GM23338 (cell line): ENCODE data around the gene ADAM10. TPM values are rescaled to one million over a fixed set of nuclear protein-coding genes. Genes with fewer than 3 reads are reported as not detected.

Source experiments
- ATAC-seq: fragments of 200-7000 bp; cut with Tn5 transposase; 3 replicates; pipeline ENCODE4 v1.9.1; 2020
- DNase-seq: peaks from one replicate; pipeline ENCODE4 v3.0.0-alpha.2; 2015; ENCODE audit warnings: low spot score
- H2AFZ ChIP-seq: fragments of 200-600 bp; sonication (generic); 2 replicates; pipeline ENCODE4 v1.8.0; 2016; ENCODE audit warnings: antibody characterized with exemption, mild to moderate bottlenecking, moderate library complexity
- H3F3A ChIP-seq: fragments of 200-600 bp; sonication (generic); replicated peaks from 2 replicates; pipeline ENCODE4 v1.8.0; 2017; ENCODE audit warnings: antibody characterized with exemption, mixed run types, low read depth
- H3K27ac ChIP-seq: fragments of 200-600 bp; sonication (generic); 2 replicates; pipeline ENCODE4 v1.6.1; 2016; ENCODE audit warnings: low read depth
- H3K27me3 ChIP-seq: fragments of 200-600 bp; sonication (generic); 2 replicates; pipeline ENCODE4 v1.8.0; 2016; ENCODE audit warnings: mild to moderate bottlenecking, mixed run types, moderate library complexity; ENCODE audit not compliant: insufficient read depth
- H3K36me3 ChIP-seq: fragments of 200-600 bp; sonication (generic); 2 replicates; pipeline ENCODE4 v1.8.0; 2016; ENCODE audit warnings: mild to moderate bottlenecking; ENCODE audit not compliant: insufficient read depth
- H3K4me1 ChIP-seq: fragments of 200-600 bp; sonication (generic); 2 replicates; pipeline ENCODE4 v1.8.0; 2016; ENCODE audit warnings: mild to moderate bottlenecking, moderate library complexity; ENCODE audit not compliant: insufficient read depth
- H3K4me2 ChIP-seq: fragments of 200-600 bp; sonication (generic); 2 replicates; pipeline ENCODE4 v1.7.1; 2017; ENCODE audit warnings: mixed run types
- H3K4me3 ChIP-seq: fragments of 200-600 bp; sonication (generic); 2 replicates; pipeline ENCODE4 v1.6.1; 2016; ENCODE audit warnings: mixed run types
- H3K79me2 ChIP-seq: fragments of 200-600 bp; sonication (generic); replicated peaks from 2 replicates; pipeline ENCODE4 v1.8.0; 2017; ENCODE audit warnings: mild to moderate bottlenecking; ENCODE audit not compliant: insufficient read depth
- H3K9me2 ChIP-seq: fragments of 200-600 bp; sonication (generic); 2 replicates; pipeline ENCODE4 v1.8.0; 2017; ENCODE audit not compliant: insufficient read depth
- H4K20me1 ChIP-seq: fragments of 200-600 bp; sonication (generic); replicated peaks from 2 replicates; pipeline ENCODE4 v1.8.0; 2017; ENCODE audit warnings: mild to moderate bottlenecking; ENCODE audit not compliant: insufficient read depth
- H3K27ac Mint-ChIP-seq: 2 replicates; pipeline ENCODE4 v1.8.0; 2020; ENCODE audit warnings: inconsistent platforms, mild to moderate bottlenecking, moderate library complexity, mixed read lengths
- H3K27me3 Mint-ChIP-seq: 3 replicates; pipeline ENCODE4 v1.8.0; 2022; ENCODE audit warnings: low read depth, mild to moderate bottlenecking, moderate library complexity, mixed read lengths, inconsistent platforms; ENCODE audit not compliant: insufficient read depth, poor library complexity
- H3K36me3 Mint-ChIP-seq: 3 replicates; pipeline ENCODE4 v1.8.0; 2021; ENCODE audit warnings: low read depth, mild to moderate bottlenecking, inconsistent platforms, moderate library complexity, mixed read lengths
- H3K4me1 Mint-ChIP-seq: 3 replicates; pipeline ENCODE4 v1.8.0; 2020; ENCODE audit warnings: mild to moderate bottlenecking, inconsistent platforms, mixed read lengths
- H3K4me3 Mint-ChIP-seq: 3 replicates; pipeline ENCODE4 v1.8.0; 2021; ENCODE audit warnings: moderate library complexity, mild to moderate bottlenecking, inconsistent platforms, mixed read lengths
- H3K9me3 Mint-ChIP-seq: 3 replicates; pipeline ENCODE4 v1.8.0; 2020; ENCODE audit warnings: moderate library complexity, mild to moderate bottlenecking, inconsistent platforms, mixed read lengths
- EZH2 ChIP-seq: fragments of 200-600 bp; sonication (generic); IDR thresholded peaks from one replicate; pipeline ENCODE4 v1.8.0; 2017; ENCODE audit warnings: antibody characterized with exemption, mild to moderate bottlenecking, low read depth; ENCODE audit not compliant: unreplicated experiment
- EZH2phosphoT487 ChIP-seq: fragments of 200-600 bp; sonication (generic); IDR thresholded peaks from one replicate; pipeline ENCODE4 v1.8.1; 2018; ENCODE audit warnings: antibody characterized with exemption; ENCODE audit not compliant: unreplicated experiment
- JUNB ChIP-seq: IDR thresholded peaks from one replicate; pipeline ENCODE4 v1.6.1; 2016; ENCODE audit warnings: antibody characterized with exemption; ENCODE audit not compliant: unreplicated experiment
- STAT1 ChIP-seq: IDR thresholded peaks from one replicate; pipeline ENCODE4 v1.6.1; 2016; ENCODE audit warnings: antibody characterized with exemption; ENCODE audit not compliant: unreplicated experiment
- ZNF331 ChIP-seq: fragments of 250-450 bp; sonication (Bioruptor Pico); IDR thresholded peaks from 2 replicates; pipeline ENCODE4 v1.5.0; 2020; ENCODE audit warnings: low read depth, mild to moderate bottlenecking, moderate library complexity
- polyA plus RNA-seq: library from polyadenylated mRNA; unstranded; fragments of >200 nt; fragmentation: Nextera tagmentation; extraction: Ambion mirVana; gene quantifications from 2 replicates; pipeline ENCODE4 v1.2.1, GENCODE V29; 2016
- total RNA-seq: library from RNA; depleted of rRNA; stranded (reverse); fragments of >200 nt; shearing (Covaris generic); gene quantifications from 2 replicates; pipeline ENCODE4 v1.2.3, GENCODE V29; 2014
- TF ChIP-seq, protein P1 (sequence below): fragments of 250-450 bp; sonication (Bioruptor Pico); IDR thresholded peaks from 2 replicates; pipeline ENCODE4 v1.5.0; 2020; ENCODE audit warnings: mild to moderate bottlenecking, moderate library complexity
- TF ChIP-seq, protein P2 (sequence below): IDR thresholded peaks from 2 replicates; pipeline ENCODE4 v1.6.1; 2016; ENCODE audit warnings: antibody characterized with exemption

Gene ADAM10
- total and polyA plus RNA-seq, 2 experiments from 2014 or later = 25.0 to 114 TPM

DNA sequence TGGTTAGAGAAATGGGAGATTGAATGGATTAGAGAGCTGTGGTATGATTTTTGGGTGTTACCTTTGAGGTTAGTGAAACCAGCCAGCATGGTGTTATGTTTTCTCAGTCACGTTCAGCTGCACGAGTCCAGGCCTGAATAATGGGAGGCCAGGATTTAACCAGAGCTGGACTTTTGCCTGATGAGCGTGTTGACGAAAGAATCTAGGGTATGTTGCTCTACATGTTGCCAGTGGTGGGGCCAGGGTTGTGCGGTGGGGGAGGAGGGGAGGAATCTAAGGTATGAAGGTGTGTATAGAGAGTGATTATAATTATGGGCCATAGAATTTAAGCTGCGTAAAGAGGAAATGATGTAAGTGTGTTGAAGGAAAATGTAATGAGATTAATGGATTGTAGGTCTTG, 44.4 kb upstream of the ADAM10 start (continued):
- TF ChIP-seq, protein P1, sequence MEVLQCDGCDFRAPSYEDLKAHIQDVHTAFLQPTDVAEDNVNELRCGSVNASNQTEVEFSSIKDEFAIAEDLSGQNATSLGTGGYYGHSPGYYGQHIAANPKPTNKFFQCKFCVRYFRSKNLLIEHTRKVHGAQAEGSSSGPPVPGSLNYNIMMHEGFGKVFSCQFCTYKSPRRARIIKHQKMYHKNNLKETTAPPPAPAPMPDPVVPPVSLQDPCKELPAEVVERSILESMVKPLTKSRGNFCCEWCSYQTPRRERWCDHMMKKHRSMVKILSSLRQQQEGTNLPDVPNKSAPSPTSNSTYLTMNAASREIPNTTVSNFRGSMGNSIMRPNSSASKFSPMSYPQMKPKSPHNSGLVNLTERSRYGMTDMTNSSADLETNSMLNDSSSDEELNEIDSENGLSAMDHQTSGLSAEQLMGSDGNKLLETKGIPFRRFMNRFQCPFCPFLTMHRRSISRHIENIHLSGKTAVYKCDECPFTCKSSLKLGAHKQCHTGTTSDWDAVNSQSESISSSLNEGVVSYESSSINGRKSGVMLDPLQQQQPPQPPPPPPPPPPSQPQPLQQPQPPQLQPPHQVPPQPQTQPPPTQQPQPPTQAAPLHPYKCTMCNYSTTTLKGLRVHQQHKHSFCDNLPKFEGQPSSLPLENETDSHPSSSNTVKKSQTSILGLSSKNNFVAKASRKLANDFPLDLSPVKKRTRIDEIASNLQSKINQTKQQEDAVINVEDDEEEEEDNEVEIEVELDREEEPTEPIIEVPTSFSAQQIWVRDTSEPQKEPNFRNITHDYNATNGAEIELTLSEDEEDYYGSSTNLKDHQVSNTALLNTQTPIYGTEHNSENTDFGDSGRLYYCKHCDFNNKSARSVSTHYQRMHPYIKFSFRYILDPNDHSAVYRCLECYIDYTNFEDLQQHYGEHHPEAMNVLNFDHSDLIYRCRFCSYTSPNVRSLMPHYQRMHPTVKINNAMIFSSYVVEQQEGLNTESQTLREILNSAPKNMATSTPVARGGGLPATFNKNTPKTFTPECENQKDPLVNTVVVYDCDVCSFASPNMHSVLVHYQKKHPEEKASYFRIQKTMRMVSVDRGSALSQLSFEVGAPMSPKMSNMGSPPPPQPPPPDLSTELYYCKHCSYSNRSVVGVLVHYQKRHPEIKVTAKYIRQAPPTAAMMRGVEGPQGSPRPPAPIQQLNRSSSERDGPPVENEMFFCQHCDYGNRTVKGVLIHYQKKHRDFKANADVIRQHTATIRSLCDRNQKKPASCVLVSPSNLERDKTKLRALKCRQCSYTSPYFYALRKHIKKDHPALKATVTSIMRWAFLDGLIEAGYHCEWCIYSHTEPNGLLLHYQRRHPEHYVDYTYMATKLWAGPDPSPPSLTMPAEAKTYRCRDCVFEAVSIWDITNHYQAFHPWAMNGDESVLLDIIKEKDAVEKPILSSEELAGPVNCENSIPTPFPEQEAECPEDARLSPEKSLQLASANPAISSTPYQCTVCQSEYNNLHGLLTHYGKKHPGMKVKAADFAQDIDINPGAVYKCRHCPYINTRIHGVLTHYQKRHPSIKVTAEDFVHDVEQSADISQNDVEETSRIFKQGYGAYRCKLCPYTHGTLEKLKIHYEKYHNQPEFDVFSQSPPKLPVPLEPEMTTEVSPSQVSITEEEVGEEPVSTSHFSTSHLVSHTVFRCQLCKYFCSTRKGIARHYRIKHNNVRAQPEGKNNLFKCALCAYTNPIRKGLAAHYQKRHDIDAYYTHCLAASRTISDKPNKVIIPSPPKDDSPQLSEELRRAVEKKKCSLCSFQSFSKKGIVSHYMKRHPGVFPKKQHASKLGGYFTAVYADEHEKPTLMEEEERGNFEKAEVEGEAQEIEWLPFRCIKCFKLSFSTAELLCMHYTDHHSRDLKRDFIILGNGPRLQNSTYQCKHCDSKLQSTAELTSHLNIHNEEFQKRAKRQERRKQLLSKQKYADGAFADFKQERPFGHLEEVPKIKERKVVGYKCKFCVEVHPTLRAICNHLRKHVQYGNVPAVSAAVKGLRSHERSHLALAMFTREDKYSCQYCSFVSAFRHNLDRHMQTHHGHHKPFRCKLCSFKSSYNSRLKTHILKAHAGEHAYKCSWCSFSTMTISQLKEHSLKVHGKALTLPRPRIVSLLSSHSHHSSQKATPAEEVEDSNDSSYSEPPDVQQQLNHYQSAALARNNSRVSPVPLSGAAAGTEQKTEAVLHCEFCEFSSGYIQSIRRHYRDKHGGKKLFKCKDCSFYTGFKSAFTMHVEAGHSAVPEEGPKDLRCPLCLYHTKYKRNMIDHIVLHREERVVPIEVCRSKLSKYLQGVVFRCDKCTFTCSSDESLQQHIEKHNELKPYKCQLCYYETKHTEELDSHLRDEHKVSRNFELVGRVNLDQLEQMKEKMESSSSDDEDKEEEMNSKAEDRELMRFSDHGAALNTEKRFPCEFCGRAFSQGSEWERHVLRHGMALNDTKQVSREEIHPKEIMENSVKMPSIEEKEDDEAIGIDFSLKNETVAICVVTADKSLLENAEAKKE = no peak
- TF ChIP-seq JUNB = no peak
- TF ChIP-seq, protein P2, sequence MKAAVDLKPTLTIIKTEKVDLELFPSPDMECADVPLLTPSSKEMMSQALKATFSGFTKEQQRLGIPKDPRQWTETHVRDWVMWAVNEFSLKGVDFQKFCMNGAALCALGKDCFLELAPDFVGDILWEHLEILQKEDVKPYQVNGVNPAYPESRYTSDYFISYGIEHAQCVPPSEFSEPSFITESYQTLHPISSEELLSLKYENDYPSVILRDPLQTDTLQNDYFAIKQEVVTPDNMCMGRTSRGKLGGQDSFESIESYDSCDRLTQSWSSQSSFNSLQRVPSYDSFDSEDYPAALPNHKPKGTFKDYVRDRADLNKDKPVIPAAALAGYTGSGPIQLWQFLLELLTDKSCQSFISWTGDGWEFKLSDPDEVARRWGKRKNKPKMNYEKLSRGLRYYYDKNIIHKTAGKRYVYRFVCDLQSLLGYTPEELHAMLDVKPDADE = no peak
- no peak for TF ChIP-seq EZH2

DNA sequence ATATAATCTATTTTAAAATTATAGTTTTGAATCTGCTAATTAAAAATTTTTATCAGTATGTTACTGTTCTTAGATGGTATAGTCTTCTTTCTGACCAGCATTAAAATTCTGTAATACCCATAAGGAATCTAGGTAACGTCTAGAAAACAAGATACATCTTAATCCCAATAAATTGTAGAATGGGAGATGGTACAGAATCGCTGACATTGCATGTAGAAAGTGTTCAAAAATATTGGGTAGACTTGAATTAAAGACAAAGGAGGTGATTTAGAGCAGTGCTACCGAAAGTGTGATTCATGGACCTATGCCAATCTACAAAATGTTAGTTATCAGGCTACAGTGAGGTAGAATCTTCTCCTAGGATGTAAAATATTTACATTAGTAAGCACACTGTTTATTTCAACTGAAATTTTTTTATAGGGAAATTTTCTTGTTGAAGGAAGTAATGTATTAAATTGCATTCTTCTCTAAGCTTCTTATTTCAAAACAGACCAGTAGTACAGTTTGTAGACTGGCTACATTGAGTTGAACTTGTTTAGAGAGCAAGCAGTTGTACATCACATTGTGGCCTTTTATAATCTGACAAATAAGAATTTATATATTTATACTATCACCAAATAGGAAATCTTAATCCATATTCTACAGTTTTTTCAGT, 38.7 kb upstream of the ADAM10 start:
- no peaks in the 10 kb centered on the region for H3K27me3 ChIP-seq
- H3K27me3 Mint-ChIP-seq = no peaks in the 10 kb centered on the region
- no peak for ATAC-seq
- H3K36me3 ChIP-seq = no peaks in the 10 kb centered on the region; the same call in 1 of the 2 replicates
- H3K4me3 Mint-ChIP-seq = no peak overlapping the region
- no peaks in the 10 kb centered on the region for H3K9me2 ChIP-seq
- H3K4me3 ChIP-seq = no peak overlapping the region
- H3K4me2 ChIP-seq = no peak overlapping the region
- H3K36me3 Mint-ChIP-seq = peaks cover 17% of the 10 kb centered on the region
- 0 out of 2 replicates have a peak overlapping the region, but pooled peaks have one; percentile 8 for H3K27ac ChIP-seq
- H4K20me1 ChIP-seq = no peaks in the 10 kb centered on the region
- H2AFZ ChIP-seq = no peak overlapping the region
- peaks cover 22% of the 10 kb centered on the region; the same call in 1 of the 2 replicates for H3K79me2 ChIP-seq
- H3K9me3 Mint-ChIP-seq = no peaks in the 10 kb centered on the region
- DNase-seq = no peak
- no peaks in the 10 kb centered on the region for H3K4me1 ChIP-seq
- no peaks in the 10 kb centered on the region for H3K4me1 Mint-ChIP-seq
- H3F3A ChIP-seq = no peaks in the 10 kb centered on the region
- no peak overlapping the region for H3K27ac Mint-ChIP-seq
- no peak for TF ChIP-seq STAT1
- no peak for TF ChIP-seq EZH2
- TF ChIP-seq JUNB = no peak
- no peak for TF ChIP-seq EZH2phosphoT487
- TF ChIP-seq ZNF331 (CRISPR knock-in tag) = no peak
- TF ChIP-seq, protein P1 = no peak
